Measurements from ENCODE around the gene DNPH1.

The DNPH1 gene

GRCh38 chr6:43243664-43244321 is 14.5 kb upstream of the DNPH1 start:
- no peak for DNase-seq (ENCODE audit: low spot score)

DNA sequence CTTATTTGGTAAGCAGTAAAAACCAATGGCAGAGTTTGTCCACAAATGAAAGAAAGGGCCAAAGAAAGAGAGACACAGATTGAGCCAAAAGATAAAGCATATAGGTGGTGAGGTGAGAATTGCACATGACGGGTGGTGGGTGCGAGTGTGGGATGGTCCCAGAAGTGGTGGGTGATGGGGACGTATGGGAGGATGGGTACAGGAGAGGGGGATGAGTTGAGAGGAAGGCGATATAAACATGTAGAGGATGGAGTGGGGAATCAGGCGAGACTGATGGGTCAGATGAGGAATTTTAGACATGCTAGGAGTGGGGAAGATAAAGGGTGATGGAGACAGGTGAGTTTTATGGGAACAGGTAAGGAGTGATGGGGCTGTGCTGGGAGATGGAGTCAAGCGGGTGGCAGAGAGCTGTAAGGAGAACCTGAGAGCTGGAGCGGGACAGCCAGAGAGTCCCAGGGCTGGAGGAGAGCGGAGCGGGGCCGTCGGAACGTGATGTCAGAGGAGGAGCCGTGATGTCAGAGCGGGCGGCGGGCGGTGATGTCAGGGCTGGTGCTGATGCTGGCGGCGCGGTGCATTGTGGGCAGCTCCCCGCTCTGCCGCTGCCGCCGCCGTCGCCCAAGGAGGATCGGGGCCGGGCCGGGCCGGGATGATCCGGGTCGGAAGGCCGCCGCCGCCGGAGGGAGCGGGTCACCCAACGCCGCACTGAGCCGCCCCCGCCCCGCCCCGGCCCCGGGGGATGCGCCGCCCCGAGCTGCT is 13.8 kb upstream of the DNPH1 start, which contains the start of gene TTBK1:
TSS of gene TTBK1 (plus strand) at position 574 of the 756 bp plus-strand sequence. CDS start 3,180 bp downstream, outside the sequence.
- no peak for DNase-seq (ENCODE audit: low spot score)

DNA sequence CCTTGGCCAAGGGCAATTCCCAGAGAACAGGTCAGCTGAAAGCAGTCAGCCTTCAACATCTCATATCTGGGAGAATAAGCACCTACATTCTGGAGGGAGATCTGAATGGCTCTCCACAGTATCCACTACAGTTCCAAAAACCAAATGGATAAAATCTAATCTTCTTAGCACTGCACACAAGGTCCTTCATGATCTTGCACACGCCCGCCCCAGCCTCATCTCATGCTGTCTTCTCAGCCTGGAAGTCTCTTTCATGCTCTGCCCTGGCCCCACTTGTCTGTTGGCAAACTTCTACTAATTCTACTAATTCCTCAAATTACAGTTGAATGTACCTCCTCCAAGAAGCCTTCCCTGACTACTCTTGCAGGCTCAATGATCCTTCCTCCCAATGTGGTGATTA is 12.2 kb upstream of the DNPH1 start:
- DNase-seq (ENCODE audit: low spot score), result no peak

DNA sequence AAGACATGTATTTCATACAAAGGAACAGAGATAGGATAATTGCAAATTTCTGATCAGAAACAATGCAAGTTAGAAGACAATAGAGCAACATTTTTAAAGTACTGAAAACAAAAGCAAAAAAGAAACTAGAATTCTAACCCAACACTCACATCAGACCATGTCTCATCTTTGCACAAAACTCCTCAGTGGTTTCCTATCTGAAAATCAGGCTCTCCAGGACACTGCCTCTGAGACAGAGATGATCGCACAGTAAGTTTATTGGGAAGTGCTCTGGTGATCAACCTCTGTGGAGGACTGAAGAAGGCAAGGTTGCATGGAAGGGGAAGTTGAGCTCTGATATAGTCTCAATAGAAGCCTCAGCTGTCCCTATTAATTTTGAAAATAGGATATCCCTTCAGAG is 11.7 kb upstream of the DNPH1 start:
- DNase-seq (ENCODE audit: low spot score), result no peak

GRCh38 chr6:43239054-43239453 is 9.8 kb upstream of the DNPH1 start:
- no peak for DNase-seq (ENCODE audit: low spot score)

DNA sequence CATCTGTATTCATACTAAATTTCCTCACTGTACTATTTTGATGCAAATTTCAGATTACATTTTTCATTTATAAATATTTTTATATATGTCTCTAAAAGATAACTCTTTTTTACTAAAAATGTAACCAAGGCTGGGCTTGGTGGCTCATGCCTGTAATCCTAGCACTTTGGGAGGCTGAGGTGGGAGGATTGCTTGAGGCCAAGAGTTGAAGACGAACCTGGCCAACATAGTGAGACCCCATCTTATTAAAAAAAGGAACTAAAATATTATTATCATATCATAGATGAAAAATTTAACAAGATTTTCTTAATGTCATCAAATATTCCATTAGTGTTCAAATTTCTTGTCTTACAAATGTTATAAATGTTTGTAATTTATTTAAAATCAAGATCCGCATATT is 6.6 kb upstream of the DNPH1 start:
- no peak for DNase-seq (ENCODE audit: low spot score)

DNA sequence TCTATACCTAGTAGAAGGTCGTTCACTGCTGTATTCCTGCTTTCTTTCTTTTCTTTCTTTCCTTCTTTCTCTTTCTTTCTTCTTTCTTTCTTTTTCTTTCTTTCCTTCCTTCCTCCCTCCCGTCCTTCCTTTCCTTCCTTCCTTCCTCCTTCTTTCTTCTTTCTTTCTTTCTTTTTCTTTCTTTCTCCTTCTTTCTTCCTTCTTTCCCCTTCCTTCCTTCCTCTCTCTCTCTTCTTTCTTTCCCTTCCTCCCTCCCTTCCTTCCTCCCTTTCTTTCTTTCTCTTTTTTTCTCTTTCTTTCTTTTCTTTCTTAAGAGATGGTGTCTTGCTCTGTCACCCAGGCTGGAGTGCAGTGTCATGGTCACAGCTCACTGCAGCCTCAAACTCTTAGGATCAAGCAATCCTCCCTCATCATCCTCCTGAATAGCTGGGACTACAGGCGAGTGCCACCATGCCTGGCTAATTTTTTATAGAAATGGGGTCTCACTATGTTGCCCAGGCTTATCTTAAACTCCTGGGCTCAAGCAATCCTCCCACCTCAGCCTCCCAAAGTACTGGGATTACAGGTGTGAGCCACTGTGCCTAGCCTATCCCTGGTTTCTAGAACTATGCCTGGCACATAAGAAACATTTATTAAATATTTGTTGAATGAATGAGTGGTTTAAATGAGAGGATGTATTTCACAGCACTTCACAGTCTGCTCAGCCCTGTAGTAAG is 2.6 kb upstream of the DNPH1 start:
- DNase-seq (ENCODE audit: low spot score), result no peak

DNA sequence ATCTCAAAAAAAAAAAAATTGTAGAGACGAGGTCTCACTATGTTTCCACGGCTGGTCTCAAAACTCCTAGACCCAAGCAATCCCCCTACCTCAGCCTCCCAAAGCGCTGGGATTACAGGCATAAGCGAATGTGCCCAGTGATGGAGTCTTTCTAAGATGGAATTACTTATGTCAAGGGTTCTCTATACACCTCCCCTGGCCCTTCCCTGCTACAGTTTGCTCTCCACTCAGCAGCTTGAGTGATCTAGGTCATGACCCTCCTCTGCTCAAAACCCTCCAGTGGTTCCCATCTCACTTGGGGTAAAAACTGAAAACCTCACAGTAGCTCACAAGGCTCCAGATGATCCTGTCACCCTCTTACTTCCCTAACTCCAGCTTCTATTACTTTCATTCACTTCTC is 1.8 kb upstream of the DNPH1 start:
- no peak for DNase-seq (ENCODE audit: low spot score)

DNA sequence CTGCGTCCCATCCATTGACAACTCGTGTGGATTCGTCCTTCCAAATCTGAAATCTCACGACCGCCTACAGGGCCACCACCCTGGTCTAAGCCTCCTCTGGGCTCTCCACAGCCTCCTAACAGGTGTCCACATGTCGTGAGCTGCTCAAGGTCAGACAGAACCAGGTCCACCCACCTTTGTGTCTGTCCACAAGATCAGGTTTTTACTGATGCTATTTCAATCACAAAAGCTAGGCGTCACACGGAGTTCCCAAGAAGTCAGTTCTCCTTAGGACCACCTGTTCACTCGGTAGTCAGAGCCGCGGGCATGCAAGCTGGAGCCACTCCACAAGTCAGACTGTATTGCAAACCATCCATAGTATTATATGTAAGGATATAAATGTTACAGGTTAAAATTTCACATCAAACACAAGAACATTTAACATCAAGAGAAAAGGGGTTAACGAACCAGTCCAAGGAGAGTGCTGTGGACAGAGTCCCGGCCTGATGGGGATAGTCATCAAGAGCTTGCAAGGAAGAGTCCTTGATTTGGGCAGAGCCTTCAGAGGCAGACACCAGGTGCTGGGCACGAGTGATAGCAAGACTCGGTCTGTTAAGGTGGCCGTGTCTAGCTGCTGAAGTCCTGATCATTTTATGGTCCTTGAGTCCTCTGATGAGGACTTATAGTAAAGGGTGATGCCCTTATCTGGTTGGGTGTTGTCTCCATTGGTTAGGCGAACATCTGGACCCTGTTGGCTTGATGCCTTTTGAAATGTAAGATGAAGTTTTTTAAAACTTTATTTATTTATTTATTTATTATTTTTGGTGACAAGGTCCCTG is 731 bp upstream of the DNPH1 start:
- DNase-seq (ENCODE audit: low spot score), result no peak

- no peak for DNase-seq (ENCODE audit: low spot score)
Observed at GRCh38 chr6:43226192-43226851, 3.0 kb downstream of the DNPH1 start.

- DNase-seq (ENCODE audit: low spot score), result no peak
Observed at GRCh38 chr6:43223175-43223574, 6.1 kb downstream of the DNPH1 start.

- no peak for DNase-seq (ENCODE audit: low spot score)
Observed at GRCh38 chr6:43222418-43223059, 6.7 kb downstream of the DNPH1 start.

DNA sequence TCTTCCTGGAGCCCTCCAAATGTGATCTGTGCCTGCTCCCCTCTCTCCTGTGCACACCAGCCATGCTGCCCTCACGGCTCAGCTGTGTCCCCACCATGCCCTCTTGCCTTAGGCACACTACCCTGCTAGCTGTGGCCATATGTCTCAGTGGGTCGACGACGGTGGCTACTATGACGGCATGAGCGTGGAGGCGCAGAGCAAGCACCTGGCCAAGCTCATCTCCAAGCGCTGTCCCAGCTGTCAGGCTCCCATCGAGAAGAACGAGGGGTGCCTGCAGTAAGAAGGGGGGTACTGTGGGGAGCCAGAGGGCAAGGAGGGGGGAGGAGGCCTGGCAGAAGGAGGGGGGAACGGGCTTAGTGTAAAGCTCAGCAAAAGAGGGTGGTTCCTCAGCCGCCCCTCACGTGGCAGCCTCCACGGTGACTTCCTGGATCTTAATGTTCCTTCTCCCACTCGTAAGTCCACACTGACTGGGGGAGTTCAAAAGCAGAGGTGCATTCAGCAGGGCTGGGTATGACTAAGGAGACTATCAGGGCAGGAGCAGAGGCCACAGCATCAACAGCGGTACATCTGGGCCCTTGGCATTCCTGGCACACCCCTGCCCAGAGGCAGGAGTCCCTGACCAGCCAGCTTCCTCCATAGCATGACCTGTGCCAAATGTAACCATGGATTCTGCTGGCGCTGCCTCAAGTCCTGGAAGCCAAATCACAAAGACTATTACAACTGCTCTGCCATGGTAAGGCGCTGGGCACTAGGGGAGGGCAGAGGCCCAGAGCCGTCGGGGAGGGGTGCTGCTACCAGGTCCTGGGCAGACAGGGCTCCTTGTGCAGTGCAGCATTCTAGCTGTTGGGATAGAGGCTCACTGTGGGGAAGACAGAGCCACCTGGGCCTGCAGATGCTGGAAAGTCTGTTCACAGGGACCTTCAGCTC is 8.0 kb downstream of the DNPH1 start:
- DNase-seq (ENCODE audit: low spot score), result no peak

DNA sequence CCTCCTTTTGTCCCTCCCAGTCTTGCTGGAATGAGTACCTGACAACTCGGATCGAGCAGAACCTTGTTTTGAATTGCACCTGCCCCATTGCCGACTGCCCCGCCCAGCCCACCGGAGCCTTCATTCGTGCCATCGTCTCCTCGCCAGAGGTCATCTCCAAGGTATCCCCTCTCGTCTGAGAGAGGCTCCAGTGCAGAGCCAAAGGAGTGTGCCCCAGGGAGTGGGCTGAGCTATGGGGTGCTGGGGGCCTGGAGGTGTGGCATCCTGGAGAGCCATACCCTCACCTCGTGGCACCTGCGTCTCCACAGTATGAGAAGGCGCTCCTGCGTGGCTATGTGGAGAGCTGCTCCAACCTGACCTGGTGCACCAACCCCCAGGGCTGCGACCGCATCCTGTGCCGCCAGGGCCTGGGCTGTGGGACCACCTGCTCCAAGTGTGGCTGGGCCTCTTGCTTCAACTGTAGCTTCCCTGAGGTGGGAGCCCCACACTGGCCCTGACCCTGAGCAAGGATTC is 8.8 kb downstream of the DNPH1 start:
- DNase-seq (ENCODE audit: low spot score), result no peak

DNA sequence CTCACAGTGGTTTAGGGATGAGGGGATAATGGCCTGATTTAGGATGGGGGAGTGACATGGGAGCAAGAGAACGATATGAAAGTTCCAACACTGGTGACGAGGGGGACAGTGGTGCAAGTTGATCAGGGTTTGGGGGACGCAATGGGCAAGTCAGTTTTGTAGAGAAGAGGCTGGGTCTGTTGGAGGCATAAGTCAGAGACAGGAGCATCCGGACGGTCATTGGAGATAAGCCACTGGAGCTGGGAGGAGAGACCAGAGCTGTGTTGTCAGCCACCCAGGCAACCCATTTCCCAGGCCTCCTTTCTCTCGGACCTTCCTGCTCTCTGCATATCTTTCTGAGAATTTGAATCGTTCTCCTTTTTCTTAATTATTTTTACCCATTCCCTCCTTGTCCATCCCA is 9.5 kb downstream of the DNPH1 start:
- DNase-seq (ENCODE audit: low spot score), result no peak

DNA sequence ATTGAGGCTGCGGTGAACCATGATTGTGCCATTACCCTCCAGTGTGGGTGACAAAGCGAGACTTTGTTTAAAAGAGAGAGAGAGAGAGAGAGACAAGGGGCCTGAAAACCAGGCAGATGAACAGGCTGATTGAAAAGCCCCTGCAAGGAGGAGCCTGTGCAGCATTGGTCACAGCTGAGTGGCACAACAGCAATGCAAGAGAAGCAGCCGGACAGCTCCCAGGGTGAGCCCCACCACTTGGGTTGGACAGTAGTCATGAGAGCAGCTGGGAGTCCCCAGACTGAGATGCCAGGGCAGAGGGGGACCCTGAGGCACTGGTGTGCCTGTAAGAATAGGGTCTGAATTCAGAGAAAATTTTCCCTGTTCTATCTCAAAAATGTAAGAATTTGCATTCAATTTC is 10.2 kb downstream of the DNPH1 start:
- DNase-seq (ENCODE audit: low spot score), result no peak

DNA sequence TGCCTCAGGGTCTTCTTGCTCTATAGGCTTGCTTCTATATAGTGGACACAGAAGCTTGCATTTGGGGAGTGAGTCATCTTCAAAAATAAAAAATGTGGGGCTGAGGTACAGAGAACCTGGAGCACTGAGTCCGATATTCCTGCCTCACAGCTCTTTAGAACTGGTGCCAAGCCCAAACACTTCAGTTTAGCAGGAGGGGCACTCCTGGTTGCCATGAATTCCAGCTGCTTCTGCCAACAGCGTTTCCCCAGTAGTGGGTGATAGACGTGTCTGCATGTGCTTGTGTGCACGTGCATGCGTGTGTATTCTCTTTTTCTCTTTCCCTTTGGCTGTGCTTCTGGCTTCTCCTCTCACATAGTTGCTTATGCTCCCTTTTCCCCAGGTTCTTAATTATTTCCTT is 11.9 kb downstream of the DNPH1 start:
- no peak for DNase-seq (ENCODE audit: low spot score)

DNA sequence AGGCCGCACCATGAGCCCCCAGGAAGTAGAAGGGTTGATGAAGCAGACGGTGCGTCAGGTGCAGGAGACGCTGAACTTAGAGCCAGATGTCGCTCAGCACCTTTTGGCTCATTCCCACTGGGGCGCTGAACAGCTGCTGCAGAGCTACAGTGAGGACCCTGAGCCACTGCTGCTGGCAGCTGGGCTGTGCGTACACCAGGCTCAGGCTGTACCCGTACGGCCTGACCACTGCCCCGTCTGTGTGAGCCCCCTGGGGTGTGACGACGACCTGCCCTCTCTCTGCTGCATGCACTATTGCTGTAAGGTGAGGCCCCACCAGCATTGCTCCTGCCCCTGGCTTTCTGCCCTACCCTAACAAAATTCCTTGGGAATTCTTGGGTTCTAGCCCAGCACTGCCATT is 13.1 kb downstream of the DNPH1 start:
- DNase-seq (ENCODE audit: low spot score), result no peak

DNA sequence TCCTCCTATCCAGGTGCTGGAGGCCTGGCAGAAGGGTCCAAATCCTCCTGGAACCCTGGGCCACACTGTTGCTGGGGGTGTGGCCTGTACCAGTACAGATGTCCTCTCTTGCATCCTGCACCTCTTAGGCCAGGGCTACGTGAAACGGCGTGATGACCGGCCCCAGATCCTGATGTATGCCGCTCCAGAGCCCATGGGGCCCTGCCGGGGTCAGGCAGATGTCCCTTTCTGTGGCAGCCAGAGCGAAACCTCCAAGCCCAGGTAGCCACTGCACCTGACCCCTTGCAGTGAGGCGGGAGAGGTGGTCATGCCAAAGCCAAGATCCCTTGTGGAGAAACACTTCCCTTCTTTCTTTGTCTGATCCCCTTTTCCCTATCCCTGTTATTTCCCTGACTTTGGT is 14.2 kb downstream of the DNPH1 start:
- no peak for DNase-seq (ENCODE audit: low spot score)

- DNase-seq (ENCODE audit: low spot score), result no peak
Observed at GRCh38 chr6:43213431-43213830, 15.8 kb downstream of the DNPH1 start.
